Activated CD8-positive, alpha-beta memory T cell treated with anti-CD3 and anti-CD28 coated beads for 36 hours (primary cell): ENCODE measurements around the gene SLC45A1. TPM values are rescaled to one million over a fixed set of nuclear protein-coding genes. Genes with fewer than 3 reads are reported as not detected.

Experiments
- CTCF ChIA-PET: fragments of 350-600 bp; sonication (Branson Sonifier 250); formaldehyde crosslinking; loops from one replicate; lab custom pipeline; 2021; ENCODE audit warnings: antibody characterized with exemption; lab: Charles Lee
- POLR2A ChIA-PET: fragments of 350-600 bp; sonication (Branson Sonifier 250); formaldehyde crosslinking; loops from one replicate; lab custom pipeline; 2021; ENCODE audit warnings: antibody characterized with exemption; lab: Charles Lee
- total RNA-seq, 2 experiments: library from RNA; stranded (reverse); gene quantifications; one replicate each; pipeline ENCODE4 v1.2.3, GENCODE V29; 2021

The SLC45A1 gene
- total RNA-seq, 2 experiments from 2014 or later = 0.48 to 0.50 TPM

DNA sequence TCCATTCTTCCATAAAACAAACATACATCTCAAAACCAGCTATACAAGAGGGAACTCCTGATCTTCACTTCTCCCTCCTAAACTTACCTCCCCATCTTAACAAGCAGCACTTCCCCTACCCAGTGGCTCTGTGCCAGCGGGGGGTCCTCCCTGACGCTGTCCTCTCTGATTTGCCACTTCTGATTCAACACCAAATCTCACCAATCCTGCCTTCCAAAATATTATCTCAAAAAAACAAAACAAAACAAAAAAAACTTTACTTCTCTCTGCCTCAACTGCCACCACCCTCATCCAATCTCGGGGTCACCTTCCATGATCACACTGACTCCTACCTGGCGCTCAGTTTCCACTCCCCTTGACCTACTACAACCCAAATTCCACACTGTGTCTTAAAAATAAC, 72.8 kb downstream of the SLC45A1 start:
- CTCF ChIA-PET = interaction anchor here (0.9 kb wide), 1 partner anchor 336 kb away, joined by 4 read pairs; no protein-coding TSS in a partner anchor
- POLR2A ChIA-PET = no interaction called here

DNA sequence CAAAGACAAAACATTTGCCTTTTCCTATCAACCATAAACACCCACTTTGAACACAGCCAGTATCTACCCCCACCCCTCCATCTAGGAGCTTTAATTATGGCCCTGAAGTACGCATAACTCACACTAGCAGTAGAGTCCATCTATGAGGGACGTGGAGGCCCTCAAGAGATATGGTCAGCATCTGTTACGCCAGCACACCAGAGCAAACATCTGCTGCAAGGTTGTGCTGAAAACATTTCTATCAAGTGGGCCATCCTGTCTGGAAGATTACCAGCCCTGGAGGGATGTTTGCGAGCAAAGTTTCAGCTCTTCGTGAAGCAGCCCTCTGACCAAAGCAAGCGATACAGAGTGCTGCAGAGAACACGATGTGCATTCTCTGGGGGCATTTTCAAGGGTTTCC, 74.6 kb downstream of the SLC45A1 start:
- CTCF ChIA-PET = no interaction called here

More for the DNA sequence above, 74.6 kb downstream of the SLC45A1 start:
- POLR2A ChIA-PET = no interaction called here
